ENCODE results near the gene RTEL1.

The RTEL1 gene

GRCh38 chr20:63685269-63686026, 27.3 kb downstream of the RTEL1 start:
- in situ Hi-C loops (cut with MboI; ENCODE audit: low pct_unique_long_range_greater_than_20kb, low sequenced_read_pairs), result no loop called here
- no peak for DNase-seq

- DNase-seq, result no peak
- in situ Hi-C loops (cut with MboI; ENCODE audit: low pct_unique_long_range_greater_than_20kb, low sequenced_read_pairs), result no loop called here
These were observed 28.0 kb downstream of the RTEL1 start for GRCh38 chr20:63686094-63686491.

- DNase-seq, result no peak
- in situ Hi-C loops (cut with MboI; ENCODE audit: low pct_unique_long_range_greater_than_20kb, low sequenced_read_pairs), result no loop called here
These were observed 28.6 kb downstream of the RTEL1 start for GRCh38 chr20:63686492-63687321.

- DNase-seq, result no peak
- in situ Hi-C loops (cut with MboI; ENCODE audit: low pct_unique_long_range_greater_than_20kb, low sequenced_read_pairs), result no loop called here
These were observed 29.5 kb downstream of the RTEL1 start for GRCh38 chr20:63687419-63688178.

GRCh38 chr20:63688228-63689045, 30.3 kb downstream of the RTEL1 start:
- in situ Hi-C loops (cut with MboI; ENCODE audit: low pct_unique_long_range_greater_than_20kb, low sequenced_read_pairs), result no loop called here
- no peak for DNase-seq

GRCh38 chr20:63689046-63690002, 31.2 kb downstream of the RTEL1 start:
- no peak for DNase-seq
- in situ Hi-C loops (cut with MboI; ENCODE audit: low pct_unique_long_range_greater_than_20kb, low sequenced_read_pairs), result no loop called here

GRCh38 chr20:63690003-63690897, 32.1 kb downstream of the RTEL1 start:
- DNase-seq, result no peak
- in situ Hi-C loops (cut with MboI; ENCODE audit: low pct_unique_long_range_greater_than_20kb, low sequenced_read_pairs), result no loop called here

GRCh38 chr20:63690898-63691710, 33.0 kb downstream of the RTEL1 start:
- in situ Hi-C loops (cut with MboI; ENCODE audit: low pct_unique_long_range_greater_than_20kb, low sequenced_read_pairs), result no loop called here
- no peak for DNase-seq

- in situ Hi-C loops (cut with MboI; ENCODE audit: low pct_unique_long_range_greater_than_20kb, low sequenced_read_pairs), result no loop called here
- DNase-seq, result no peak
These were observed 33.8 kb downstream of the RTEL1 start for GRCh38 chr20:63691711-63692435.

GRCh38 chr20:63692436-63693082, 34.4 kb downstream of the RTEL1 start:
- no peak for DNase-seq
- in situ Hi-C loops (cut with MboI; ENCODE audit: low pct_unique_long_range_greater_than_20kb, low sequenced_read_pairs), result no loop called here

GRCh38 chr20:63693083-63693732, 35.1 kb downstream of the RTEL1 start:
- in situ Hi-C loops (cut with MboI; ENCODE audit: low pct_unique_long_range_greater_than_20kb, low sequenced_read_pairs), result no loop called here
- no peak for DNase-seq

- no peak for DNase-seq
- in situ Hi-C loops (cut with MboI; ENCODE audit: low pct_unique_long_range_greater_than_20kb, low sequenced_read_pairs), result no loop called here
These were observed 35.8 kb downstream of the RTEL1 start for GRCh38 chr20:63693733-63694583.

GRCh38 chr20:63694584-63695423, 36.7 kb downstream of the RTEL1 start:
- in situ Hi-C loops (cut with MboI; ENCODE audit: low pct_unique_long_range_greater_than_20kb, low sequenced_read_pairs), result no loop called here

More at GRCh38 chr20:63694584-63695423, 36.7 kb downstream of the RTEL1 start:
- no peak for DNase-seq

All from KBM-7 (cell line).